ENCODE results near the gene KLF6. TPM values are rescaled to one million over a fixed set of nuclear protein-coding genes. Genes with fewer than 3 reads are reported as not detected.

KLF6 gene
- total RNA-seq, 4 donors from 2014 or later = 92.5 to 180 (median 145) TPM

DNA sequence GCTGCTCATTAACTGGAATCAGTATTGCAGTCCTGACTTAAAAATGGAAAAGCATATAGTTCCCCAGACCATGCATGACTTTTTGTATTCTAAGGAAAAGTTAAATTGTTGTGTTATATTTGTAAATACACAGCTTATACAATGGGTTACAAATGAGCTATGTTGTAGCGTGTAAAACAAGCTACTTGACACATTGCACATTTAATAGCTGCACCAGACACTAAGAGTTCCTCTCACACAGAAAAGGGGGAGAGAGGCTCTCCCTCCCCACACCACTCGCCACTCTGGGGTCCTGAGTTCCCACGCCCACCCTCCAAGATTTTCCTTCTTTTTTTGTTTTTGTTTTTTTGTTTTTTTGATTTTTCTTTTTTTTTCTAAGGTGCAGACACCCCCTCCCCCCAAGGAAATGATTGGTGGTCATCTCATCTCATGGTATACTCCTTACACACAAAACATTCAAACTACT is 6.3 kb downstream of the KLF6 start:
- Histone ChIP-seq H3K4me3 (peak overlapping the region in 2 of 4 donors; percentile 14 to 87), H3K9me3 (no peaks in the 10 kb centered on the region), H3K4me1 (peaks cover 3 to 66% (median 15%) of the 10 kb centered on the region in 4 donors), H3K36me3 (peaks cover 0 to 62% (median 0%) of the 10 kb centered on the region in 3 donors), H3K27me3 (no peaks in the 10 kb centered on the region), H3K27ac (peak overlapping the region; percentile 67 to 100 (median 100))
- DNase-seq = peak in 1 of 3 donors; percentile 36
- TF ChIP-seq POLR2A (IDR thresholded peaks at IDR 0.05) (no peak), CTCF (IDR thresholded peaks at IDR 0.05) (no peak)

- H3K9me3 ChIP-seq = no peaks in the 10 kb centered on the region
Measured at GRCh38 chr10:3777981-3778691, 6.9 kb downstream of the KLF6 start.

GRCh38 chr10:3776796-3777571 is 8.0 kb downstream of the KLF6 start:
- Histone ChIP-seq H3K9me3 (no peaks in the 10 kb centered on the region), H3K4me3 (peak overlapping the region in 2 of 4 donors; percentile 1 to 20), H3K27me3 (no peaks in the 10 kb centered on the region), H3K27ac (peak overlapping the region; percentile 16 to 100 (median 76)), H3K36me3 (peaks cover 0 to 57% (median 0%) of the 10 kb centered on the region in 3 donors), H3K4me1 (peaks cover 3 to 66% (median 14%) of the 10 kb centered on the region in 4 donors)
- DNase-seq = peak in 1 of 3 donors; percentile 67
- no peak for TF ChIP-seq CTCF (IDR thresholded peaks at IDR 0.05)
- TF ChIP-seq POLR2A (IDR thresholded peaks at IDR 0.05) = no peak

More at GRCh38 chr10:3777981-3778691, 6.9 kb downstream of the KLF6 start:
- Histone ChIP-seq H3K27me3 (no peaks in the 10 kb centered on the region), H3K27ac (peak overlapping the region; percentile 11 to 100 (median 84)), H3K36me3 (peaks cover 0 to 62% (median 0%) of the 10 kb centered on the region in 3 donors), H3K4me1 (peaks cover 3 to 66% (median 15%) of the 10 kb centered on the region in 4 donors), H3K4me3 (peak overlapping the region in 2 of 4 donors; percentile 14 to 87)
- TF ChIP-seq POLR2A (IDR thresholded peaks at IDR 0.05) (no peak), CTCF (IDR thresholded peaks at IDR 0.05) (no peak)
- DNase-seq = peak in 1 of 3 donors; percentile 24

DNA sequence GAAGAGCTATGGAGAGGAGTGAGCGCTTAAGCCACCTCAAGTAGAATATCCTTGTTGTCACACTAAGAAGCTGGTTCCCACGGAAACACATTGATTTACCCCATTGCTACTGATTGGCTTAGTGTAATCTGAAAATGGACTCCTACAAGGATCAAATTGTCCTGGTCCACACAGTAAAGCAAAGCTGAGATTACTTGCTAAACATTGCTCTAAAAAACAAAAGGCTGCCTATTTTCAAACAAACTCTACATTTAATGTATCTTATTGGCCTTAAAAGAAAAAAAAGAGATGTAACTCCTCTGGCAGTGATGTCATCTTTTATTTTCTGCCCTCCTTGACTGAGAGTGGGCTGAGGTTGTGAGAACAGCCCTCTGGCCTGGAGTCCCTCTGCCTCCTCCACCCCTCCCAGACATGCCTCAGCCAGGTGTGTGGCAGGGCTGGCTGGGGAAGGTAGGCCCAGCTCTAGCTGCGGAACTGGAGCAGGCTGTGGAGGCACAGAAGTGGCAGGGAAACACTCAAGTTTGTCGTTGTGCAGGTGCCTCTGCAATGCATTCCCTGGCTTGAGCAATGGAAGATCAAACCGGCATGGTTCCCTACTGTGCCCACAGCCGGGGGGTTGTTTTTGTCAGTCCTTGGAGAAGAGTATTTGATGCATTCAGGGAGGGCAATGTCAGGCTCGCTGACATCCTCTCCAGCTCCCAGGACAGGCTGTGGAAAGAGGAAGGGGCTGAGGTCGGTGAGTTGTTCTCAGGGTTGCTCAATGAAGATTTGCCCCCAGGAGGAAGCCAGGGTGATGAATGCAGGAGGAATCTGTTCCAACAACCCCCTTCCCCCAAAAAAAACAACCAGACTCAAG is 9.1 kb downstream of the KLF6 start:
- Histone ChIP-seq H3K36me3 (peaks cover 0 to 48% (median 0%) of the 10 kb centered on the region in 3 donors), H3K27me3 (no peaks in the 10 kb centered on the region), H3K4me3 (no peak overlapping the region), H3K4me1 (peaks cover under 1 to 58% (median 8%) of the 10 kb centered on the region in 4 donors), H3K9me3 (no peaks in the 10 kb centered on the region), H3K27ac (peak overlapping the region in 3 of 4 donors; percentile 69 to 100 (median 76))
- DNase-seq = peak in 1 of 3 donors; percentile 55
- TF ChIP-seq POLR2A (IDR thresholded peaks at IDR 0.05) (peak in 1 of 2 donors; percentile 10), CTCF (IDR thresholded peaks at IDR 0.05) (no peak)

Data from Peyer's patch (tissue), 4 donors.